HCT116 (cell line): Measurements from ENCODE around the gene MAN2A2. TPM values are rescaled to one million over a fixed set of nuclear protein-coding genes. Genes with fewer than 3 reads are reported as not detected.
A peak's percentile ranks its signal among the peaks of the same experiment; 100 is the strongest.

Experiments
- ATAC-seq: fragments of 200-7000 bp; cut with Tn5 transposase; 2 replicates; pipeline ENCODE4 v1.9.1; 2020; ENCODE audit warnings: mild to moderate bottlenecking, moderate library complexity
- BruUV-seq: library from RNA; stranded (reverse); fragments of 400-500 nt; replicated peaks from 2 replicates; lab custom pipeline; 2021; lab: Mats Ljungman, UMichigan
- CTCF ChIA-PET: fragments of 300-600 bp; sonication (Branson Sonifier 250); formaldehyde crosslinking; loops from one replicate; lab custom pipeline; 2021; ENCODE audit warnings: antibody characterized with exemption; lab: Charles Lee
- POLR2A ChIA-PET: fragments of 300-600, 350-600 bp; sonication (Branson Sonifier 250); formaldehyde crosslinking; loops from one replicate; lab custom pipeline; 2021; ENCODE audit warnings: antibody characterized with exemption; lab: Charles Lee
- RAD21 ChIA-PET, 2 experiments: fragments of 300-600 bp; sonication (Branson Sonifier 250); formaldehyde crosslinking; loops; one replicate each; lab custom pipeline; 2023; ENCODE audit warnings: low total read pairs in 2 of 2; ENCODE audit not compliant: uncharacterized antibody in 2 of 2, unreplicated experiment in 2 of 2, low non-redundant PET in 1 of 2; lab: Charles Lee
- DNase-seq: peaks from one replicate; pipeline ENCODE4 v3.0.0-alpha.2; 2010; ENCODE audit warnings: low read depth, low spot score
- H2AFZ ChIP-seq: fragments of 200-600 bp; shearing (Covaris generic), sonication (generic); 2 replicates; pipeline ENCODE4 v1.6.1; 2017; ENCODE audit warnings: low read depth, mixed run types, mixed read lengths, antibody characterized with exemption, low read length; ENCODE audit not compliant: poor library complexity, severe bottlenecking
- H3K27ac ChIP-seq: 2 replicates; pipeline ENCODE4 v1.5.1; 2012; ENCODE audit warnings: low read depth, low read length
- H3K27me3 ChIP-seq: fragments of 200-600 bp; sonication (generic); 2 replicates; pipeline ENCODE4 v1.6.1; 2016; ENCODE audit warnings: mixed run types, low read length, mixed read lengths; ENCODE audit not compliant: insufficient read depth
- H3K36me3 ChIP-seq, 2 experiments: fragments of 200-500 bp in 1 of 2; fragments of 200-600 bp in 1 of 2; sonication (Bioruptor generic) in 1 of 2; sonication (generic) in 1 of 2; 2 replicates each; pipeline versions ENCODE4 v1.5.1 to v1.6.1; 2014 to 2016; ENCODE audit warnings: low read length in 2 of 2, inconsistent platforms in 1 of 2, mixed read lengths in 1 of 2, mixed run types in 1 of 2; ENCODE audit not compliant: insufficient read depth in 2 of 2, control insufficient read depth in 1 of 2
- H3K4me1 ChIP-seq, 2 experiments: fragments of 200-600 bp in 1 of 2; sonication (generic) in 1 of 2; 2 replicates each; pipeline versions ENCODE4 v1.5.1 to v1.6.1; 2012 to 2017; ENCODE audit warnings: low read length in 2 of 2, inconsistent platforms in 1 of 2, mild to moderate bottlenecking in 1 of 2, mixed read lengths in 1 of 2, mixed run types in 1 of 2, moderate library complexity in 1 of 2; ENCODE audit not compliant: insufficient read depth in 2 of 2, control insufficient read depth in 1 of 2
- H3K4me2 ChIP-seq: fragments of 200-600 bp; sonication (generic); 2 replicates; pipeline ENCODE4 v1.6.1; 2017; ENCODE audit warnings: mixed run types, low read length, mixed read lengths
- H3K4me3 ChIP-seq, 2 experiments: fragments of 200-600 bp in 1 of 2; sonication (generic) in 1 of 2; replicated peaks in 1 of 2; 2 replicates each; pipeline ENCODE4 v1.5.1; 2011 to 2016; ENCODE audit warnings: low read length in 2 of 2, control low read depth in 1 of 2, low read depth in 1 of 2, mild to moderate bottlenecking in 1 of 2, mixed read lengths in 1 of 2, mixed run types in 1 of 2
- H3K79me2 ChIP-seq: fragments of 200-600 bp; sonication (generic); 2 replicates; pipeline ENCODE4 v1.6.1; 2017; ENCODE audit warnings: mild to moderate bottlenecking, mixed run types, low read length, moderate library complexity, mixed read lengths; ENCODE audit not compliant: insufficient read depth
- H3K9ac ChIP-seq: fragments of 200-600 bp; sonication (generic); 2 replicates; pipeline ENCODE4 v1.6.1; 2016; ENCODE audit warnings: low read length, mixed read lengths
- H3K9me2 ChIP-seq: fragments of 200-600 bp; sonication (generic), shearing (Covaris generic); 2 replicates; pipeline ENCODE4 v1.6.1; 2017; ENCODE audit warnings: mixed run types, mild to moderate bottlenecking, moderate library complexity; ENCODE audit not compliant: insufficient read depth
- H3K9me3 ChIP-seq, 2 experiments: fragments of 200-500 bp in 1 of 2; fragments of 200-600 bp in 1 of 2; sonication (Bioruptor generic) in 1 of 2; sonication (generic) in 1 of 2; 2 replicates each; pipeline ENCODE4 v1.6.1; 2014 to 2017; ENCODE audit warnings: low read length in 2 of 2, mixed read lengths in 2 of 2, inconsistent platforms in 1 of 2, low read depth in 1 of 2, mild to moderate bottlenecking in 1 of 2, mixed run types in 1 of 2, moderate library complexity in 1 of 2; ENCODE audit not compliant: control insufficient read depth in 1 of 2, insufficient read depth in 1 of 2
- H4K20me1 ChIP-seq: fragments of 200-600 bp; sonication (generic), shearing (Covaris generic); 2 replicates; pipeline ENCODE4 v1.6.1; 2017; ENCODE audit warnings: mixed run types, mild to moderate bottlenecking, moderate library complexity; ENCODE audit not compliant: insufficient read depth
- CBX3 ChIP-seq: IDR thresholded peaks from 2 replicates; pipeline ENCODE4 v1.6.1; 2012; ENCODE audit warnings: low read depth
- EZH2 ChIP-seq: fragments of 200-600 bp; sonication (generic); IDR thresholded peaks from 2 replicates; pipeline ENCODE4 v1.6.1; 2017; ENCODE audit warnings: antibody characterized with exemption, mixed run types
- EZH2phosphoT487 ChIP-seq: fragments of 200-600 bp; IDR thresholded peaks from 2 replicates; pipeline ENCODE4 v1.6.1; 2018; ENCODE audit warnings: antibody characterized with exemption, borderline replicate concordance
- REST ChIP-seq: IDR thresholded peaks from 2 replicates; pipeline ENCODE4 v1.6.1; 2012; ENCODE audit warnings: low read depth
- SRF ChIP-seq: IDR thresholded peaks from 2 replicates; pipeline ENCODE4 v1.6.1; 2012; ENCODE audit warnings: low read depth
- TCF7L2 ChIP-seq: IDR thresholded peaks from 2 replicates; pipeline ENCODE4 v1.7.0; 2011; ENCODE audit warnings: borderline replicate concordance, inconsistent platforms; ENCODE audit not compliant: insufficient read depth, insufficient read length; ENCODE audit errors: extremely low read depth
- YY1 ChIP-seq: IDR thresholded peaks from 2 replicates; pipeline ENCODE4 v1.6.1; 2011; ENCODE audit warnings: low read length, low read depth, moderate library complexity, mild to moderate bottlenecking; ENCODE audit not compliant: insufficient replicate concordance; ENCODE audit errors: extremely low read depth
- ZNF274 ChIP-seq: fragments of 200-500 bp; sonication (Bioruptor generic); IDR thresholded peaks from 2 replicates; pipeline ENCODE4 v1.6.1; 2014; ENCODE audit warnings: mild to moderate bottlenecking, low read depth, low read length, inconsistent platforms
- intact Hi-C: fragments of 100-400 bp; cut with micrococcal nuclease; formaldehyde crosslinking; loops from 2 replicates; pipeline ENCODE4 v1.10.0; 2022
- total RNA-seq: library from RNA; stranded (reverse); gene quantifications from one replicate; pipeline ENCODE4 v1.2.1, GENCODE V29; 2021; ENCODE audit not compliant: unreplicated experiment

The MAN2A2 gene
- total RNA-seq, 1 experiment from 2014 or later: 44.9 TPM

GRCh38 chr15:90892498-90893174 is 10.5 kb upstream of the MAN2A2 start:
- peaks cover 0 to 15% of the 10 kb centered on the region in 2 experiments; a peak in 2 of 4 replicates for H3K4me1 ChIP-seq
- ATAC-seq (peak; percentile 10), DNase-seq (no peak)
- ChIA-PET POLR2A (interaction anchor here (0.7 to 1.2 kb wide), 4 partner anchors 10 to 42 kb away, joined by 3 read pairs; partner anchors contain the start of genes FURIN, MAN2A2 and UNC45A), CTCF (interaction anchor here (0.8 to 1.8 kb wide), 19 partner anchors 10 to 599 kb away, joined by 3 to 20 read pairs (median 4); partner anchors contain the start of genes FURIN, HDDC3, MAN2A2 and RCCD1), RAD21 (interaction anchor here (0.7 to 0.8 kb wide), 2 partner anchors 42 to 379 kb away, joined by 3 to 4 read pairs; partner anchors contain the start of gene UNC45A (in 1 of the 2))
- peak overlapping the region; percentile 71 for H2AFZ ChIP-seq
- H3K27me3 ChIP-seq: no peaks in the 10 kb centered on the region
- H3K9ac ChIP-seq: peak overlapping the region; percentile 55; the same call in 1 of the 2 replicates
- TF ChIP-seq REST (no peak), SRF (no peak), ZNF274 (no peak), TCF7L2 (no peak), EZH2 (no peak), EZH2phosphoT487 (no peak), CBX3 (no peak), YY1 (no peak)
- peak overlapping the region; percentile 68 to 79 for H3K4me3 ChIP-seq
- H3K36me3 ChIP-seq: no peaks in the 10 kb centered on the region
- H3K79me2 ChIP-seq: no peaks in the 10 kb centered on the region
- peak overlapping the region; percentile 85 for H3K4me2 ChIP-seq
- no TSS peak for BruUV-seq
- no peak overlapping the region; the same call in 1 of the 2 replicates for H3K27ac ChIP-seq
- no peaks in the 10 kb centered on the region for H3K9me2 ChIP-seq
- H4K20me1 ChIP-seq: no peaks in the 10 kb centered on the region
- no peaks in the 10 kb centered on the region for H3K9me3 ChIP-seq
- intact Hi-C loops: no loop called here
